Keratinocyte (primary cell): Measurements from ENCODE around the gene CTRB2. TPM values are rescaled to one million over a fixed set of nuclear protein-coding genes. Genes with fewer than 3 reads are reported as not detected.

Source experiments
- DNase-seq: peaks from one replicate; pipeline ENCODE4 v3.0.0-alpha.2; 2011; ENCODE audit warnings: low read depth, missing footprints, low spot score
- FAIRE-seq: peaks from 2 replicates; lab custom pipeline; 2011; peaks lifted over from hg19 to GRCh38; lab: Jason Lieb, UNC
- H2AFZ ChIP-seq: 2 replicates; pipeline ENCODE4 v1.6.0; 2012; ENCODE audit warnings: low read length, control low read depth, inconsistent platforms; ENCODE audit not compliant: control insufficient read depth
- H3K27ac ChIP-seq: 2 replicates; pipeline ENCODE4 v1.5.1; 2011; ENCODE audit warnings: low read length; ENCODE audit not compliant: control insufficient read depth, insufficient read depth
- H3K27me3 ChIP-seq: 3 replicates; pipeline ENCODE4 v1.6.0; 2011; ENCODE audit warnings: low read length; ENCODE audit not compliant: control insufficient read depth, insufficient read depth; ENCODE audit errors: extremely low read depth
- H3K36me3 ChIP-seq, 2 experiments: 2 replicates in 1 of 2; 3 replicates in 1 of 2; pipeline ENCODE4 v1.5.1; 2011; ENCODE audit warnings: low read length in 2 of 2, mild to moderate bottlenecking in 1 of 2; ENCODE audit not compliant: control insufficient read depth in 2 of 2, insufficient read depth in 2 of 2; ENCODE audit errors: extremely low read depth in 1 of 2
- H3K4me1 ChIP-seq: 3 replicates; pipeline ENCODE4 v1.5.1; 2011; ENCODE audit warnings: low read length; ENCODE audit not compliant: control insufficient read depth, insufficient read depth; ENCODE audit errors: extremely low read depth
- H3K4me2 ChIP-seq: 3 replicates; pipeline ENCODE4 v1.6.0; 2011; ENCODE audit warnings: low read depth, low read length; ENCODE audit not compliant: control insufficient read depth, insufficient read depth; ENCODE audit errors: extremely low read depth
- H3K4me3 ChIP-seq, 3 experiments: fragments of 200-600 bp in 1 of 3; sonication (generic) in 1 of 3; 2 replicates in 2 of 3; 3 replicates in 1 of 3; pipeline ENCODE4 v1.5.1; 2011 to 2016; ENCODE audit warnings: low read length in 3 of 3, mild to moderate bottlenecking in 3 of 3, control low read depth in 2 of 3, inconsistent platforms in 1 of 3, low read depth in 1 of 3, mixed read lengths in 1 of 3, mixed run types in 1 of 3, moderate library complexity in 1 of 3; ENCODE audit not compliant: control insufficient read depth in 2 of 3, insufficient read depth in 2 of 3; ENCODE audit errors: extremely low read depth in 1 of 3
- H3K79me2 ChIP-seq: 2 replicates; pipeline ENCODE4 v1.6.0; 2012; ENCODE audit warnings: low read length; ENCODE audit not compliant: control insufficient read depth, insufficient read depth
- H3K9ac ChIP-seq: 3 replicates; pipeline ENCODE4 v1.6.0; 2011; ENCODE audit warnings: low read length; ENCODE audit not compliant: control insufficient read depth, insufficient read depth; ENCODE audit errors: extremely low read depth
- H3K9me1 ChIP-seq: 3 replicates; pipeline ENCODE4 v1.6.0; 2011; ENCODE audit warnings: low read length; ENCODE audit not compliant: control insufficient read depth, insufficient read depth; ENCODE audit errors: extremely low read depth
- H3K9me3 ChIP-seq: 2 replicates; pipeline ENCODE4 v1.5.1; 2012; ENCODE audit warnings: low read depth, low read length; ENCODE audit not compliant: control insufficient read depth
- H4K20me1 ChIP-seq: 3 replicates; pipeline ENCODE4 v1.6.0; 2011; ENCODE audit warnings: low read length; ENCODE audit not compliant: control insufficient read depth, insufficient read depth; ENCODE audit errors: extremely low read depth
- CTCF ChIP-seq, 3 experiments: IDR thresholded peaks in 1 of 3; conservative IDR thresholded peaks in 1 of 3; optimal IDR thresholded peaks in 1 of 3; 2 replicates in 2 of 3; 3 replicates in 1 of 3; pipeline versions ENCODE3 to v1.5.1; 2011; ENCODE audit warnings: low read length in 3 of 3, mild to moderate bottlenecking in 3 of 3, moderate library complexity in 2 of 3, control low read depth in 1 of 3, inconsistent platforms in 1 of 3; ENCODE audit not compliant: insufficient read depth in 2 of 3; ENCODE audit errors: extremely low read depth in 1 of 3
- EZH2 ChIP-seq: IDR thresholded peaks from one replicate; pipeline ENCODE4 v1.6.1; 2012; ENCODE audit warnings: inconsistent platforms, mild to moderate bottlenecking, low read length, moderate library complexity
- dilution Hi-C: fragments of 300-500 bp; cut with MboI; formaldehyde crosslinking; loops from one replicate; pipeline ENCODE4 v1.7.0; 2020; ENCODE audit warnings: low sequenced_read_pairs; ENCODE audit not compliant: extremely low pct_ligation_motif_present
- polyA plus RNA-seq, 5 experiments: library from polyadenylated mRNA; depleted of rRNA in 3 of 5; stranded (reverse) in 3 of 5; stranded (forward) in 1 of 5; unstranded in 1 of 5; fragments of >200 nt; gene quantifications; 1 replicate in 1 of 5; 2 replicates in 3 of 5; 3 replicates in 1 of 5; pipeline versions ENCODE4 v1.2.1 to v1.2.3, GENCODE V29; 2011 to 2012; ENCODE audit warnings: missing spikeins in 2 of 5, low read depth in 1 of 5, low replicate concordance in 1 of 5

CTRB2 gene
- polyA plus RNA-seq, 1 donor (not counting 4 experiments of a cell fraction or from before 2014, with no cell fraction given), result not detected

GRCh38 chr16:75239542-75240122 is 32.7 kb upstream of the CTRB2 start:
- H3K27ac ChIP-seq, result no peak overlapping the region
- no peak overlapping the region for H3K4me3 ChIP-seq
- H3K9me1 ChIP-seq, result no peaks in the 10 kb centered on the region
- peaks cover 93% of the 10 kb centered on the region for H3K79me2 ChIP-seq
- no peak for DNase-seq
- peaks cover 28% of the 10 kb centered on the region for H3K4me1 ChIP-seq
- no peaks in the 10 kb centered on the region for H3K27me3 ChIP-seq
- peaks cover 12% of the 10 kb centered on the region for H4K20me1 ChIP-seq
- FAIRE-seq, result no peak
- TF ChIP-seq EZH2, result no peak
- TF ChIP-seq CTCF (optimal IDR thresholded peaks at IDR 0.05 in 1 of 3, IDR thresholded peaks at IDR 0.05 in 1 of 3, conservative IDR thresholded peaks at IDR 0.05 in 1 of 3; ENCODE audit: extremely low read depth in 1 of 3, insufficient read depth in 2 of 3, low read length in 3 of 3), result no peak
- no peak overlapping the region for H3K4me2 ChIP-seq
- H2AFZ ChIP-seq, result no peak overlapping the region
- peaks cover 45 to 61% of the 10 kb centered on the region in 2 experiments for H3K36me3 ChIP-seq
- H3K9me3 ChIP-seq, result no peaks in the 10 kb centered on the region
- dilution Hi-C loops, result loop anchor here (25.0 kb wide), 1 partner anchor 148 kb away; no protein-coding TSS in a partner anchor
- peak overlapping the region; percentile 4 for H3K9ac ChIP-seq

- no peaks in the 10 kb centered on the region for H3K27me3 ChIP-seq
- no peak for FAIRE-seq
- no peak overlapping the region for H2AFZ ChIP-seq
- DNase-seq, result no peak
- H4K20me1 ChIP-seq, result peaks cover 12% of the 10 kb centered on the region
- dilution Hi-C loops, result loop anchor here (25.0 kb wide), 1 partner anchor 148 kb away; no protein-coding TSS in a partner anchor
- TF ChIP-seq CTCF (optimal IDR thresholded peaks at IDR 0.05 in 1 of 3, IDR thresholded peaks at IDR 0.05 in 1 of 3, conservative IDR thresholded peaks at IDR 0.05 in 1 of 3; ENCODE audit: extremely low read depth in 1 of 3, insufficient read depth in 2 of 3, low read length in 3 of 3), result peak in 2 of 3 experiments; percentile 16 to 25
- no peak for TF ChIP-seq EZH2
- peaks cover 91% of the 10 kb centered on the region for H3K79me2 ChIP-seq
- no peaks in the 10 kb centered on the region for H3K9me1 ChIP-seq
- no peak overlapping the region for H3K4me3 ChIP-seq
- H3K4me1 ChIP-seq, result peaks cover 28% of the 10 kb centered on the region
- H3K9ac ChIP-seq, result peak overlapping the region; percentile 41
- H3K9me3 ChIP-seq, result no peaks in the 10 kb centered on the region
- peaks cover 46 to 61% of the 10 kb centered on the region in 2 experiments for H3K36me3 ChIP-seq
- H3K27ac ChIP-seq, result peak overlapping the region; percentile 40
- peak overlapping the region; percentile 17 for H3K4me2 ChIP-seq
Measured at GRCh38 chr16:75238853-75239541, 32.0 kb upstream of the CTRB2 start.
